Measurements from ENCODE around the gene ZNF611. TPM values are rescaled to one million over a fixed set of nuclear protein-coding genes. Genes with fewer than 3 reads are reported as not detected.
A peak's percentile ranks its signal among the peaks of the same experiment; 100 is the strongest.
"Not testable (repeated sequence)": the region's sequence is repeated elsewhere in the genome, so short reads cannot be mapped to it uniquely, and the experiment has no call there.

Gene ZNF611
- total RNA-seq, 1 donor from 2014 or later, result 16.3 TPM

- no peak for TF ChIP-seq CTCF (IDR thresholded peaks at IDR 0.05)
Observed at GRCh38 chr19:52734331-52734892, 432 bp downstream of the ZNF611 start.

GRCh38 chr19:52726051-52726450 is 8.8 kb downstream of the ZNF611 start:
- not testable (repeated sequence) for DNase-seq (ENCODE audit: low spot score); H3K27me3 Mint-ChIP-seq (ENCODE audit: low read depth); H3K9me3 Mint-ChIP-seq (ENCODE audit: low read depth); H3K27ac Mint-ChIP-seq (ENCODE audit: unreplicated experiment); H3K4me3 Mint-ChIP-seq (ENCODE audit: unreplicated experiment)
- Mint-ChIP-seq H3K4me1 (ENCODE audit: low read depth) (peaks cover 20% of the 10 kb centered on the region), H3K36me3 (ENCODE audit: low read depth) (peaks cover 24% of the 10 kb centered on the region)

More at GRCh38 chr19:52734331-52734892, 432 bp downstream of the ZNF611 start:
- Mint-ChIP-seq H3K36me3 (ENCODE audit: low read depth) (peaks cover 1% of the 10 kb centered on the region), H3K27me3 (ENCODE audit: low read depth) (no peaks in the 10 kb centered on the region), H3K4me1 (ENCODE audit: low read depth) (peaks cover 24% of the 10 kb centered on the region), H3K4me3 (ENCODE audit: unreplicated experiment) (peak overlapping the region; percentile 88), H3K9me3 (ENCODE audit: low read depth) (peaks cover 3% of the 10 kb centered on the region), H3K27ac (ENCODE audit: unreplicated experiment) (peak overlapping the region; percentile 96)
- DNase-seq (ENCODE audit: low spot score), result no peak

GRCh38 chr19:52725528-52725961 is 9.3 kb downstream of the ZNF611 start:
- H3K27ac Mint-ChIP-seq (ENCODE audit: unreplicated experiment), result no peak overlapping the region

GRCh38 chr19:52724701-52725514 is 9.9 kb downstream of the ZNF611 start:
- no peak overlapping the region for H3K27ac Mint-ChIP-seq (ENCODE audit: unreplicated experiment)
- no peak for DNase-seq (ENCODE audit: low spot score)
- no peaks in the 10 kb centered on the region for H3K9me3 Mint-ChIP-seq (ENCODE audit: low read depth)

More at GRCh38 chr19:52725528-52725961, 9.3 kb downstream of the ZNF611 start:
- Mint-ChIP-seq H3K27me3 (ENCODE audit: low read depth) (no peaks in the 10 kb centered on the region), H3K4me1 (ENCODE audit: low read depth) (peaks cover 20% of the 10 kb centered on the region), H3K9me3 (ENCODE audit: low read depth) (no peaks in the 10 kb centered on the region), H3K4me3 (ENCODE audit: unreplicated experiment) (no peak overlapping the region), H3K36me3 (ENCODE audit: low read depth) (peaks cover 26% of the 10 kb centered on the region)
- TF ChIP-seq CTCF (IDR thresholded peaks at IDR 0.05), result no peak
- no peak for DNase-seq (ENCODE audit: low spot score)

GRCh38 chr19:52723907-52724598 is 10.8 kb downstream of the ZNF611 start:
- not testable (repeated sequence) for H3K27ac Mint-ChIP-seq (ENCODE audit: unreplicated experiment); H3K9me3 Mint-ChIP-seq (ENCODE audit: low read depth); H3K4me3 Mint-ChIP-seq (ENCODE audit: unreplicated experiment); DNase-seq (ENCODE audit: low spot score); H3K27me3 Mint-ChIP-seq (ENCODE audit: low read depth)
- Mint-ChIP-seq H3K36me3 (ENCODE audit: low read depth) (peaks cover 33% of the 10 kb centered on the region), H3K4me1 (ENCODE audit: low read depth) (peaks cover 25% of the 10 kb centered on the region)

More at GRCh38 chr19:52724701-52725514, 9.9 kb downstream of the ZNF611 start:
- no peaks in the 10 kb centered on the region for H3K27me3 Mint-ChIP-seq (ENCODE audit: low read depth)
- peaks cover 22% of the 10 kb centered on the region for H3K4me1 Mint-ChIP-seq (ENCODE audit: low read depth)
- H3K4me3 Mint-ChIP-seq (ENCODE audit: unreplicated experiment), result no peak overlapping the region
- TF ChIP-seq CTCF (IDR thresholded peaks at IDR 0.05), result no peak
- H3K36me3 Mint-ChIP-seq (ENCODE audit: low read depth), result peaks cover 28% of the 10 kb centered on the region
